ENCODE results near the gene YIPF5.

GRCh38 chr5:144135113-144135762, 35.2 kb downstream of the YIPF5 start:
- TF ChIP-seq EZH2 (IDR thresholded peaks at IDR 0.05; ENCODE audit: low read length, unreplicated experiment) (no peak), EZH2phosphoT487 (IDR thresholded peaks at IDR 0.05; ENCODE audit: borderline replicate concordance, low read length) (no peak), CTCF (conservative IDR thresholded peaks at IDR 0.05; ENCODE audit: low read depth, low read length) (no peak)

Data from PC-3 (cell line).